K562 (cell line): ENCODE data around the gene LHB. TPM values are rescaled to one million over a fixed set of nuclear protein-coding genes. Genes with fewer than 3 reads are reported as not detected.
A peak's percentile ranks its signal among the peaks of the same experiment; 100 is the strongest.
"Not testable (repeated sequence)": the region's sequence is repeated elsewhere in the genome, so short reads cannot be mapped to it uniquely, and the experiment has no call there.

Experiments used
- CXXC5 ChIP-seq: fragments of 250-450 bp; sonication (Bioruptor Pico); IDR thresholded peaks from 2 replicates; pipeline ENCODE4 v1.8.0; 2022; ENCODE audit warnings: inconsistent platforms, mild to moderate bottlenecking, moderate library complexity
- ETV1 ChIP-seq: fragments of 450-650 bp; conservative IDR thresholded peaks from 2 replicates; pipeline ENCODE4 v1.6.1; 2016; ENCODE audit warnings: missing genetic modification characterization, control low read depth, low read depth, missing compliant biosample characterization
- HDAC2 ChIP-seq: fragments of 450-650 bp; IDR thresholded peaks from 2 replicates; pipeline ENCODE4 v1.6.1; 2016; ENCODE audit warnings: mild to moderate bottlenecking
- JUN ChIP-seq, 2 experiments: sonication (generic) in 1 of 2; formaldehyde crosslinking in 1 of 2; IDR thresholded peaks; 2 replicates each; pipeline versions ENCODE4 v1.6.1 to v1.8.0; 2012 to 2022; ENCODE audit warnings: borderline replicate concordance in 2 of 2, mild to moderate bottlenecking in 2 of 2, improper control_type of control experiment in 1 of 2, low read depth in 1 of 2, low read length in 1 of 2, missing genetic modification reagents in 1 of 2
- KLF16 ChIP-seq: IDR thresholded peaks from 2 replicates; pipeline ENCODE4 v1.6.1; 2016; ENCODE audit warnings: antibody characterized with exemption
- MAZ ChIP-seq, 2 experiments: fragments of 450-650 bp in 1 of 2; sonication (generic) in 1 of 2; formaldehyde crosslinking; IDR thresholded peaks in 1 of 2; conservative IDR thresholded peaks in 1 of 2; 2 replicates each; pipeline versions ENCODE4 v1.4.0 to v1.5.0; 2020; ENCODE audit warnings: mild to moderate bottlenecking in 1 of 2, missing genetic modification reagents in 1 of 2
- polyA plus RNA-seq, 8 experiments: library from polyadenylated mRNA; depleted of rRNA in 4 of 8; stranded (reverse) in 5 of 8; unstranded in 3 of 8; fragments of >200 nt; fragmentation: Nextera tagmentation in 2 of 8; fragmentation: Illumina TruSeq in 1 of 8; extraction: Ambion mirVana in 2 of 8; extraction: Trizol in 1 of 8; gene quantifications; 2 replicates each; pipeline versions ENCODE4 v1.2.1 to v1.2.3, GENCODE V29; 2011 to 2014; ENCODE audit warnings: inconsistent platforms in 1 of 8, missing spikeins in 1 of 8
- total RNA-seq, 7 experiments: library from RNA; depleted of rRNA in 6 of 7; stranded (reverse); fragments of >200 nt in 6 of 7; fragmentation: Illumina TruSeq in 2 of 7; extraction: Trizol in 2 of 7; gene quantifications; 2 replicates each; pipeline versions ENCODE4 v1.2.1 to v1.2.3, GENCODE V29; 2011 to 2021; ENCODE audit warnings: low replicate concordance in 1 of 7
- TF ChIP-seq, protein P1 (sequence below): IDR thresholded peaks from 2 replicates; pipeline ENCODE4 v1.6.1; 2011; ENCODE audit warnings: borderline replicate concordance, low read depth, mild to moderate bottlenecking, moderate library complexity, low read length; ENCODE audit not compliant: insufficient read depth, poor library complexity, severe bottlenecking
- TF ChIP-seq, protein P2 (sequence below): IDR thresholded peaks from 3 replicates; pipeline ENCODE4 v1.6.1; 2011; ENCODE audit warnings: borderline replicate concordance, mild to moderate bottlenecking, moderate library complexity; ENCODE audit not compliant: insufficient read length; ENCODE audit errors: extremely low read depth
- TF ChIP-seq, protein P3 (sequence below), 2 experiments: fragments of 450-650 bp in 1 of 2; sonication (generic) in 1 of 2; formaldehyde crosslinking in 1 of 2; IDR thresholded peaks in 1 of 2; conservative IDR thresholded peaks in 1 of 2; 2 replicates each; pipeline versions ENCODE4 v1.6.1 to v1.8.1; 2016 to 2023; ENCODE audit warnings: mild to moderate bottlenecking in 2 of 2, moderate library complexity in 2 of 2, inconsistent platforms in 1 of 2, missing genetic modification reagents in 1 of 2
- TF ChIP-seq, protein P4 (sequence below), 3 experiments: IDR thresholded peaks in 2 of 3; conservative IDR thresholded peaks in 1 of 3; 2 replicates each; pipeline ENCODE4 v1.5.1; 2011 to 2012; ENCODE audit warnings: low read length in 3 of 3, mild to moderate bottlenecking in 3 of 3, control low read depth in 2 of 3, improper control_type of control experiment in 1 of 3, inconsistent platforms in 1 of 3, low read depth in 1 of 3, mixed read lengths in 1 of 3, moderate library complexity in 1 of 3; ENCODE audit not compliant: insufficient read depth in 2 of 3
- TF ChIP-seq, protein P5 (sequence below): sonication (generic); formaldehyde crosslinking; IDR thresholded peaks from 2 replicates; pipeline ENCODE4 v1.8.1; 2022; ENCODE audit warnings: missing genetic modification reagents

The LHB gene
- total and polyA plus RNA-seq, 9 of the 15 experiments (the other 6 are each of a cell fraction or from before 2014, with no cell fraction given) = 0.54 TPM; not detected in 8

DNA sequence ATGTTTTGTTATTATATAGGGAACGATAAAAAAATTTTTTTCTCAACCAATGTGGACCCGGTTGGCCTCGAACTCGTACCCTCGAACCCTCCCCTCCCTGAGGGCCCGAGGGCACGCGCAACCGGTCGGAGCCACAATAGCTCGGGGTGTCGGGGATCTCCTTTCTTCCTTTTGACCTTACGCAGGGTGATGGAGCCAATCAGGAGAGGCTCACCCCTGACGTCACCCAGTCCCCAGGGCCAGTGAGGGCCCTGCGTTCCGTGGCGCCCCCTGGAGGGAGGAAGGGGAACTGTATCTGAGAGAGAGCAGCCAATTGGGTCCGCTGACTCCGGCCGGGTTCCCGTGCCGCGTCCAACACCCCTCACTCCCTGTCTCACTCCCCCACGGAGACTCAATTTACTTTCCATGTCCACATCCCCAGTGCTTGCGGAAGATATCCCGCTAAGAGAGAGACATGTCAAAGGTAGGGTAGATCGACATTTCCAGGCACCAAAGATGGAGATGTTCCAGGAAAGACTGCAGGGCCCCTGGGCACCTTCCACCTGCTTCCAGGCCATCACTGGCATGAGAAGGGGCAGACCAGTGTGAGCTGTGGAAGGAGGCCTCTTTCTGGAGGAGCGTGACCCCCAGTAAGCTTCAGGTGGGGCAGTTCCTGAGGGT, 14.9 kb upstream of the LHB start, which contains the start of gene CGB2 (continued):
- TF ChIP-seq, protein P1, sequence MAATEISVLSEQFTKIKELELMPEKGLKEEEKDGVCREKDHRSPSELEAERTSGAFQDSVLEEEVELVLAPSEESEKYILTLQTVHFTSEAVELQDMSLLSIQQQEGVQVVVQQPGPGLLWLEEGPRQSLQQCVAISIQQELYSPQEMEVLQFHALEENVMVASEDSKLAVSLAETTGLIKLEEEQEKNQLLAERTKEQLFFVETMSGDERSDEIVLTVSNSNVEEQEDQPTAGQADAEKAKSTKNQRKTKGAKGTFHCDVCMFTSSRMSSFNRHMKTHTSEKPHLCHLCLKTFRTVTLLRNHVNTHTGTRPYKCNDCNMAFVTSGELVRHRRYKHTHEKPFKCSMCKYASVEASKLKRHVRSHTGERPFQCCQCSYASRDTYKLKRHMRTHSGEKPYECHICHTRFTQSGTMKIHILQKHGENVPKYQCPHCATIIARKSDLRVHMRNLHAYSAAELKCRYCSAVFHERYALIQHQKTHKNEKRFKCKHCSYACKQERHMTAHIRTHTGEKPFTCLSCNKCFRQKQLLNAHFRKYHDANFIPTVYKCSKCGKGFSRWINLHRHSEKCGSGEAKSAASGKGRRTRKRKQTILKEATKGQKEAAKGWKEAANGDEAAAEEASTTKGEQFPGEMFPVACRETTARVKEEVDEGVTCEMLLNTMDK = peak; percentile 45
- TF ChIP-seq, protein P2, sequence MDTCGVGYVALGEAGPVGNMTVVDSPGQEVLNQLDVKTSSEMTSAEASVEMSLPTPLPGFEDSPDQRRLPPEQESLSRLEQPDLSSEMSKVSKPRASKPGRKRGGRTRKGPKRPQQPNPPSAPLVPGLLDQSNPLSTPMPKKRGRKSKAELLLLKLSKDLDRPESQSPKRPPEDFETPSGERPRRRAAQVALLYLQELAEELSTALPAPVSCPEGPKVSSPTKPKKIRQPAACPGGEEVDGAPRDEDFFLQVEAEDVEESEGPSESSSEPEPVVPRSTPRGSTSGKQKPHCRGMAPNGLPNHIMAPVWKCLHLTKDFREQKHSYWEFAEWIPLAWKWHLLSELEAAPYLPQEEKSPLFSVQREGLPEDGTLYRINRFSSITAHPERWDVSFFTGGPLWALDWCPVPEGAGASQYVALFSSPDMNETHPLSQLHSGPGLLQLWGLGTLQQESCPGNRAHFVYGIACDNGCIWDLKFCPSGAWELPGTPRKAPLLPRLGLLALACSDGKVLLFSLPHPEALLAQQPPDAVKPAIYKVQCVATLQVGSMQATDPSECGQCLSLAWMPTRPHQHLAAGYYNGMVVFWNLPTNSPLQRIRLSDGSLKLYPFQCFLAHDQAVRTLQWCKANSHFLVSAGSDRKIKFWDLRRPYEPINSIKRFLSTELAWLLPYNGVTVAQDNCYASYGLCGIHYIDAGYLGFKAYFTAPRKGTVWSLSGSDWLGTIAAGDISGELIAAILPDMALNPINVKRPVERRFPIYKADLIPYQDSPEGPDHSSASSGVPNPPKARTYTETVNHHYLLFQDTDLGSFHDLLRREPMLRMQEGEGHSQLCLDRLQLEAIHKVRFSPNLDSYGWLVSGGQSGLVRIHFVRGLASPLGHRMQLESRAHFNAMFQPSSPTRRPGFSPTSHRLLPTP = peak; percentile 67
- TF ChIP-seq, protein P3, sequence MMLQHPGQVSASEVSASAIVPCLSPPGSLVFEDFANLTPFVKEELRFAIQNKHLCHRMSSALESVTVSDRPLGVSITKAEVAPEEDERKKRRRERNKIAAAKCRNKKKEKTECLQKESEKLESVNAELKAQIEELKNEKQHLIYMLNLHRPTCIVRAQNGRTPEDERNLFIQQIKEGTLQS (IDR thresholded peaks at IDR 0.05) = peak; percentile 88
- TF ChIP-seq, protein P3 (CRISPR knock-in tag; conservative IDR thresholded peaks at IDR 0.05) = not testable (repeated sequence)
- TF ChIP-seq ETV1 (tag) = 0 out of 2 replicates have a peak, but pooled peaks have one; percentile 16
- peak; percentile 70; the same call in 1 of the 2 replicates for TF ChIP-seq HDAC2
- TF ChIP-seq MAZ (CRISPR knock-in tag; conservative IDR thresholded peaks at IDR 0.05 in 1 of 2, IDR thresholded peaks at IDR 0.05 in 1 of 2) = peak in 1 of 2 experiments; percentile 67; a peak in 2 of 4 replicates
- TF ChIP-seq, protein P4, sequence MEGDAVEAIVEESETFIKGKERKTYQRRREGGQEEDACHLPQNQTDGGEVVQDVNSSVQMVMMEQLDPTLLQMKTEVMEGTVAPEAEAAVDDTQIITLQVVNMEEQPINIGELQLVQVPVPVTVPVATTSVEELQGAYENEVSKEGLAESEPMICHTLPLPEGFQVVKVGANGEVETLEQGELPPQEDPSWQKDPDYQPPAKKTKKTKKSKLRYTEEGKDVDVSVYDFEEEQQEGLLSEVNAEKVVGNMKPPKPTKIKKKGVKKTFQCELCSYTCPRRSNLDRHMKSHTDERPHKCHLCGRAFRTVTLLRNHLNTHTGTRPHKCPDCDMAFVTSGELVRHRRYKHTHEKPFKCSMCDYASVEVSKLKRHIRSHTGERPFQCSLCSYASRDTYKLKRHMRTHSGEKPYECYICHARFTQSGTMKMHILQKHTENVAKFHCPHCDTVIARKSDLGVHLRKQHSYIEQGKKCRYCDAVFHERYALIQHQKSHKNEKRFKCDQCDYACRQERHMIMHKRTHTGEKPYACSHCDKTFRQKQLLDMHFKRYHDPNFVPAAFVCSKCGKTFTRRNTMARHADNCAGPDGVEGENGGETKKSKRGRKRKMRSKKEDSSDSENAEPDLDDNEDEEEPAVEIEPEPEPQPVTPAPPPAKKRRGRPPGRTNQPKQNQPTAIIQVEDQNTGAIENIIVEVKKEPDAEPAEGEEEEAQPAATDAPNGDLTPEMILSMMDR (IDR thresholded peaks at IDR 0.05 in 2 of 3, conservative IDR thresholded peaks at IDR 0.05 in 1 of 3; ENCODE audit: insufficient read depth in 2 of 3, low read depth in 1 of 3, low read length in 3 of 3) = peak; percentile 56 to 84 (median 67)
- TF ChIP-seq, protein P5, sequence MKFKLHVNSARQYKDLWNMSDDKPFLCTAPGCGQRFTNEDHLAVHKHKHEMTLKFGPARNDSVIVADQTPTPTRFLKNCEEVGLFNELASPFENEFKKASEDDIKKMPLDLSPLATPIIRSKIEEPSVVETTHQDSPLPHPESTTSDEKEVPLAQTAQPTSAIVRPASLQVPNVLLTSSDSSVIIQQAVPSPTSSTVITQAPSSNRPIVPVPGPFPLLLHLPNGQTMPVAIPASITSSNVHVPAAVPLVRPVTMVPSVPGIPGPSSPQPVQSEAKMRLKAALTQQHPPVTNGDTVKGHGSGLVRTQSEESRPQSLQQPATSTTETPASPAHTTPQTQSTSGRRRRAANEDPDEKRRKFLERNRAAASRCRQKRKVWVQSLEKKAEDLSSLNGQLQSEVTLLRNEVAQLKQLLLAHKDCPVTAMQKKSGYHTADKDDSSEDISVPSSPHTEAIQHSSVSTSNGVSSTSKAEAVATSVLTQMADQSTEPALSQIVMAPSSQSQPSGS (CRISPR knock-in tag) = peak; percentile 67; the same call in 1 of the 2 replicates
- TF ChIP-seq KLF16 = 0 out of 2 replicates have a peak, but pooled peaks have one; percentile 22
- TF ChIP-seq CXXC5 (CRISPR knock-in tag) = peak; percentile 73
- 0 out of 2 replicates have a peak, but pooled peaks have one; percentile 19 for TF ChIP-seq JUN (IDR thresholded peaks at IDR 0.05; ENCODE audit: borderline replicate concordance, low read depth, low read length)
- 0 out of 2 replicates have a peak, but pooled peaks have one; percentile 48 for TF ChIP-seq JUN (CRISPR knock-in tag; IDR thresholded peaks at IDR 0.05; ENCODE audit: borderline replicate concordance)
